ENCODE data around the gene PTPRG.

PTPRG gene

GRCh38 chr3:61908382-61908781 is 347.0 kb downstream of the PTPRG start:
- DNase-seq: no peak

- no peak for DNase-seq
Observed at GRCh38 chr3:61910732-61911131, 349.4 kb downstream of the PTPRG start.

- no peak for DNase-seq
Observed at GRCh38 chr3:61912158-61912557, 350.8 kb downstream of the PTPRG start.

- DNase-seq: no peak
Observed at GRCh38 chr3:61913701-61914100, 352.3 kb downstream of the PTPRG start.

- no peak for DNase-seq
Observed at GRCh38 chr3:61914276-61914675, 352.9 kb downstream of the PTPRG start.

GRCh38 chr3:61915296-61915695 is 353.9 kb downstream of the PTPRG start:
- DNase-seq: no peak

- no peak for DNase-seq
Observed at GRCh38 chr3:61919371-61919770, 358.0 kb downstream of the PTPRG start.

- DNase-seq: no peak
Observed at GRCh38 chr3:61922118-61922517, 360.7 kb downstream of the PTPRG start.

GRCh38 chr3:61924090-61924735 is 362.8 kb downstream of the PTPRG start:
- no peak for DNase-seq

- no peak for DNase-seq
Observed at GRCh38 chr3:61924991-61925390, 363.6 kb downstream of the PTPRG start.

GRCh38 chr3:61925721-61926120 is 364.4 kb downstream of the PTPRG start:
- no peak for DNase-seq

GRCh38 chr3:61926923-61927322 is 365.6 kb downstream of the PTPRG start:
- DNase-seq: no peak

GRCh38 chr3:61927332-61927731 is 366.0 kb downstream of the PTPRG start:
- no peak for DNase-seq

GRCh38 chr3:61928039-61928438 is 366.7 kb downstream of the PTPRG start:
- DNase-seq: no peak

- DNase-seq: no peak
Observed at GRCh38 chr3:61928776-61929314, 367.5 kb downstream of the PTPRG start.

GRCh38 chr3:61929617-61930016 is 368.2 kb downstream of the PTPRG start:
- no peak for DNase-seq

- no peak for DNase-seq
Observed at GRCh38 chr3:61932499-61932898, 371.1 kb downstream of the PTPRG start.

- DNase-seq: no peak
Observed at GRCh38 chr3:61933798-61934504, 372.6 kb downstream of the PTPRG start.

- DNase-seq: no peak
Observed at GRCh38 chr3:61934505-61934871, 373.1 kb downstream of the PTPRG start.

- no peak for DNase-seq
Observed at GRCh38 chr3:61935814-61936213, 374.4 kb downstream of the PTPRG start.

GRCh38 chr3:61936344-61936937 is 375.1 kb downstream of the PTPRG start:
- DNase-seq: no peak

GRCh38 chr3:61937477-61937876 is 376.1 kb downstream of the PTPRG start:
- DNase-seq: no peak

GRCh38 chr3:61938878-61939549 is 377.6 kb downstream of the PTPRG start:
- no peak for DNase-seq

- no peak for DNase-seq
Observed at GRCh38 chr3:61940236-61940635, 378.9 kb downstream of the PTPRG start.

All from activated naive CD4-positive, alpha-beta T cell treated with Interleukin-2 at 50 U/mL for 16 hours (primary cell).